Common myeloid progenitor, CD34-positive (primary cell): ENCODE results near the gene EFCAB6.

Experiments used
- CTCF ChIA-PET: fragments of 350-600 bp; sonication (Branson Sonifier 250); formaldehyde crosslinking; loops from one replicate; lab custom pipeline; 2021; ENCODE audit warnings: antibody characterized with exemption; lab: Charles Lee
- POLR2A ChIA-PET: fragments of 350-600 bp; sonication (Branson Sonifier 250); formaldehyde crosslinking; loops from one replicate; lab custom pipeline; 2021; ENCODE audit warnings: antibody characterized with exemption; lab: Charles Lee
- DNase-seq, 3 donors: peaks; one replicate each; pipeline versions ENCODE4 v3.0.0 to v3.0.0-alpha.2; 2013
- H3K27ac ChIP-seq, 2 experiments: 1 replicate in 1 of 2; 2 replicates in 1 of 2; pipeline ENCODE4 v1.7.0; 2013; ENCODE audit warnings: inconsistent platforms in 2 of 2, low read length in 2 of 2, mild to moderate bottlenecking in 2 of 2, low read depth in 1 of 2, moderate library complexity in 1 of 2; ENCODE audit not compliant: severe bottlenecking in 2 of 2, insufficient read depth in 1 of 2, poor library complexity in 1 of 2
- H3K27me3 ChIP-seq, 5 experiments: replicated peaks in 2 of 5; 1 replicate in 3 of 5; 2 replicates in 2 of 5; pipeline versions ENCODE4 v1.6.1 to v1.7.0; 2013; ENCODE audit warnings: low read length in 4 of 5, mild to moderate bottlenecking in 2 of 5, moderate library complexity in 2 of 5, inconsistent platforms in 1 of 5; ENCODE audit not compliant: insufficient read depth in 5 of 5, control insufficient read depth in 4 of 5
- H3K36me3 ChIP-seq, 4 experiments: 1 replicate in 2 of 4; 2 replicates in 2 of 4; pipeline versions ENCODE4 v1.6.1 to v1.7.0; 2013; ENCODE audit warnings: low read length in 3 of 4, control low read depth in 1 of 4, mild to moderate bottlenecking in 1 of 4; ENCODE audit not compliant: control insufficient read depth in 4 of 4, insufficient read depth in 4 of 4
- H3K4me1 ChIP-seq, 4 experiments: 1 replicate in 3 of 4; 2 replicates in 1 of 4; pipeline versions ENCODE4 v1.6.1 to v1.7.1; 2013; ENCODE audit warnings: low read length in 3 of 4, mild to moderate bottlenecking in 3 of 4, control low read depth in 1 of 4, inconsistent platforms in 1 of 4, moderate library complexity in 1 of 4; ENCODE audit not compliant: control insufficient read depth in 4 of 4, insufficient read depth in 4 of 4; ENCODE audit errors: control extremely low read depth in 1 of 4
- H3K4me3 ChIP-seq, 7 experiments: 1 replicate in 4 of 7; 2 replicates in 3 of 7; pipeline versions ENCODE4 v1.5.1 to v1.7.0; 2013; ENCODE audit warnings: mild to moderate bottlenecking in 7 of 7, low read length in 6 of 7, moderate library complexity in 6 of 7, inconsistent platforms in 2 of 7, low read depth in 2 of 7, control low read depth in 1 of 7; ENCODE audit not compliant: insufficient read depth in 4 of 7, control insufficient read depth in 1 of 7; ENCODE audit errors: extremely low read depth in 1 of 7
- H3K9me3 ChIP-seq, 5 experiments: 1 replicate in 4 of 5; 2 replicates in 1 of 5; pipeline versions ENCODE4 v1.6.1 to v1.7.1; 2013; ENCODE audit warnings: low read length in 4 of 5, mild to moderate bottlenecking in 2 of 5, inconsistent platforms in 1 of 5, low read depth in 1 of 5, moderate library complexity in 1 of 5; ENCODE audit not compliant: control insufficient read depth in 4 of 5, insufficient read depth in 2 of 5; ENCODE audit errors: control extremely low read depth in 1 of 5
- WGBS: methylation state at CpG from one replicate; pipeline ENCODE4 v1.1.5; 2013; ENCODE audit not compliant: insufficient coverage; 5-methylcytosine and 5-hydroxymethylcytosine counted together

Gene EFCAB6

GRCh38 chr22:43482318-43482625 is 329.8 kb downstream of the EFCAB6 start:
- Histone ChIP-seq H3K4me1 (peaks cover 0 to 29% (median 23%) of the 10 kb centered on the region in 4 experiments), H3K27me3 (peaks cover 0 to 2% (median 0%) of the 10 kb centered on the region in 5 experiments), H3K4me3 (peak overlapping the region in 3 of 7 experiments; percentile 48 to 77 (median 61)), H3K9me3 (no peaks in the 10 kb centered on the region), H3K36me3 (no peaks in the 10 kb centered on the region), H3K27ac (no peak overlapping the region)
- CTCF ChIA-PET: interaction anchor here (1.4 to 1.7 kb wide), 3 partner anchors 14 to 136 kb away, joined by 5 read pairs; no protein-coding TSS in a partner anchor
- DNase-seq: no peak
- POLR2A ChIA-PET: no interaction called here
- WGBS: 48% methylated on average over 8 of the region's 8 CpGs

GRCh38 chr22:43481568-43482317 is 330.4 kb downstream of the EFCAB6 start:
- H3K4me3 ChIP-seq: peak overlapping the region in 5 of 7 experiments; percentile 20 to 77 (median 48)
- H3K9me3 ChIP-seq: no peaks in the 10 kb centered on the region
- ChIA-PET POLR2A (no interaction called here), CTCF (interaction anchor here (0.5 to 1.7 kb wide), 5 partner anchors 14 to 633 kb away, joined by 3 to 5 read pairs (median 5); no protein-coding TSS in a partner anchor)
- peak; percentile 62 to 79 (median 73) for DNase-seq
- WGBS: 20% methylated on average over 8 of the region's 18 CpGs
- H3K36me3 ChIP-seq: no peaks in the 10 kb centered on the region
- H3K27me3 ChIP-seq: no peaks in the 10 kb centered on the region
- no peak overlapping the region for H3K27ac ChIP-seq
- peaks cover 0 to 29% (median 23%) of the 10 kb centered on the region in 4 experiments for H3K4me1 ChIP-seq

- no peaks in the 10 kb centered on the region for H3K9me3 ChIP-seq
- peaks cover 0 to 29% (median 23%) of the 10 kb centered on the region in 4 experiments for H3K4me1 ChIP-seq
- ChIA-PET POLR2A (no interaction called here), CTCF (interaction anchor here (0.5 kb wide), 1 partner anchor 110 kb away, joined by 3 read pairs; no protein-coding TSS in a partner anchor)
- whole genome bisulfite sequencing: 46% methylated on average over 7 of the region's 7 CpGs
- peaks cover 0 to 2% (median 0%) of the 10 kb centered on the region in 5 experiments for H3K27me3 ChIP-seq
- no peaks in the 10 kb centered on the region for H3K36me3 ChIP-seq
- H3K27ac ChIP-seq: no peak overlapping the region
- DNase-seq: peak; percentile 9 to 56 (median 41)
- H3K4me3 ChIP-seq: no peak overlapping the region
Observed at GRCh38 chr22:43479962-43480361, 332.1 kb downstream of the EFCAB6 start.

GRCh38 chr22:43479301-43479950 is 332.7 kb downstream of the EFCAB6 start:
- 100% methylated on average over 4 of the region's 7 CpGs for WGBS
- CTCF ChIA-PET: no interaction called here
- POLR2A ChIA-PET: no interaction called here

More at GRCh38 chr22:43479301-43479950, 332.7 kb downstream of the EFCAB6 start:
- Histone ChIP-seq H3K4me1 (peaks cover 0 to 29% (median 23%) of the 10 kb centered on the region in 4 experiments), H3K27ac (no peak overlapping the region), H3K27me3 (peaks cover 0 to 6% (median 0%) of the 10 kb centered on the region in 5 experiments), H3K9me3 (no peaks in the 10 kb centered on the region), H3K36me3 (no peaks in the 10 kb centered on the region), H3K4me3 (no peak overlapping the region)
- DNase-seq: peak in 1 of 3 donors; percentile 26
